GM18511 (cell line): ENCODE measurements around the gene QSOX1.

Experiments
- ATAC-seq: cut with Tn5 transposase; IDR thresholded peaks from one replicate; pipeline ENCODE4 v1.9.1; 2021; ENCODE audit warnings: mild to moderate bottlenecking, moderate library complexity; ENCODE audit not compliant: unreplicated experiment

QSOX1 gene

DNA sequence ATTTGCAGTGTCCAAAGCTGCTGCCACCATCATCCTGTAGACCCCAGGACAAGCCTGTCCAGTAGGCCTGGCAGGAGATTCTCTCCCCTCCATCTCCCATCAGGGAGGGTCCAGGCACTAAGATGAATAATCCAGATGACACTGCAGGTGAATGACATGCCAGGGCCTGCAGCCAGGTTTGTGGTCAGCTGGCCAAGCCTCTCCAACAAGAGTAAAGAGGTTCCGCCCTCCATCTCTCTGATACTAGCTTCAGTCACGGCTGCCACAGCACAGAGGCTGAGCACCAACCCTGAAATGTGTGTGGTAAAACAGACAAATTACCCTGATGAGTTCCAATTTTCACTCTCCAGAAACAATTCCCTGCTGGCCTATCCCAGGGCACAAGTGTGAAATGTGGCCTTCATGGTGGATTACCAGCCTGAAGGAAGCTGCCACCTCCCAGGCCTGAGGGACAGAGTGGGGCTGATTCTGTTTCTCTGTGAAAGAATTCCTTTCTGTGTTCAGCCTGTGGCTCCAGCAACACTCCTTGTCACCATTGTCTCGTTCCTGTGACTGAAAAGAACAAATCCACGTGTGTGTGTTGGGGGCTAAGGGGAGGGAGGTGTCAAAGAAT, 55.4 kb downstream of the QSOX1 start:
- ATAC-seq, result no peak

DNA sequence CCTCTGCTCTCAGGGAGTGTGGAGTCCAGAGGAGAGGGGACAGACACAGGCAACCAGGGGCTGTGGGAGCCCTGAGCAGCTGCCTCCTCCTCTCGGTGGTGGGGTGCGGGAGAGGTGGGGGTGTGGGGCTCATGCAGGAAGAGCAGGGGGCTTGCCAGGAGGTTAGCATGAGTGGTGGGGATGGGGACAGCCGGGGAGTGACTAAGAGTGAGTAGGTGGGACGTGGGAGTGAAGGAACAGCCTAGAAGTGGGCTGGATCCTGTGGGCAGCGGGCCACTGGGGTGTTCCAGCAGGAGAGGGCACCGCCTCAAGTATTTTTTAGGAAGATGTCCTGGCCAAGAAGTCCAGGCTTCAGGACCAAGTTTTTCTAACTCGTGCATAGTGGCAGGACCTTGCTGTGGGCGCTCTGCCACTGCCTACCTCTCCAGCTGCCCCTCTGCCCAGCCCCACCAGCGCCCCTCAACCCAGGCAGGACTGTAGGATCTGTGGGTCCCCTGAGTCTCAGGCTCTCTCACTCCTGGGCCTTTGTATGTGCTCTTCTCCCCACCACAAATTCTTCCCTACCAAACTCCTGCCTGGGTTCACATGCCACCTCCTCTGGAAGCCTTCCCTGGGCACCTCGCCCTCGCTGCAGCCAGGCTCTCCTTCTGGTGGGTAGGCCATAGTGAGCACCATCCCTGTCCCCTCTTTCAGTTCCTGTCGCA, 56.6 kb downstream of the QSOX1 start:
- no peak for ATAC-seq

DNA sequence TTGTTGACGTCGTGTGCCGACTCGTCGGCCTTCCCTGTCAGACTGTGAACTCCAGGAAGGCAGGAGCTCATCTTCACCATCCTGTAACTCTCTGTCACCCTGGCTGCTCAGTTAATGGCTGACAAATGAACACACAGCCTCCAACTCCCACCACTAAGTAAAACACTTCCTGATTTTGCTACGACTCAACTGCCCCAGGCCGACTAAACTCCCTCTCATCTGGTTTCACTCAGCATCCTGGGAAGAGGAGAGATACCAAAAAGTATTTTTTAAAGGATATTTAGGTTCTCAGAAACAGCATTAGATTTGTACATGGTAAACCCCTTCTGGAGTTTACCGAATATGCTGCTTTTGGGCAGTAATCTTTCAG, 57.2 kb downstream of the QSOX1 start:
- no peak for ATAC-seq

GRCh38 chr1:180213401-180214170, 58.9 kb downstream of the QSOX1 start:
- ATAC-seq, result peak; percentile 78

DNA sequence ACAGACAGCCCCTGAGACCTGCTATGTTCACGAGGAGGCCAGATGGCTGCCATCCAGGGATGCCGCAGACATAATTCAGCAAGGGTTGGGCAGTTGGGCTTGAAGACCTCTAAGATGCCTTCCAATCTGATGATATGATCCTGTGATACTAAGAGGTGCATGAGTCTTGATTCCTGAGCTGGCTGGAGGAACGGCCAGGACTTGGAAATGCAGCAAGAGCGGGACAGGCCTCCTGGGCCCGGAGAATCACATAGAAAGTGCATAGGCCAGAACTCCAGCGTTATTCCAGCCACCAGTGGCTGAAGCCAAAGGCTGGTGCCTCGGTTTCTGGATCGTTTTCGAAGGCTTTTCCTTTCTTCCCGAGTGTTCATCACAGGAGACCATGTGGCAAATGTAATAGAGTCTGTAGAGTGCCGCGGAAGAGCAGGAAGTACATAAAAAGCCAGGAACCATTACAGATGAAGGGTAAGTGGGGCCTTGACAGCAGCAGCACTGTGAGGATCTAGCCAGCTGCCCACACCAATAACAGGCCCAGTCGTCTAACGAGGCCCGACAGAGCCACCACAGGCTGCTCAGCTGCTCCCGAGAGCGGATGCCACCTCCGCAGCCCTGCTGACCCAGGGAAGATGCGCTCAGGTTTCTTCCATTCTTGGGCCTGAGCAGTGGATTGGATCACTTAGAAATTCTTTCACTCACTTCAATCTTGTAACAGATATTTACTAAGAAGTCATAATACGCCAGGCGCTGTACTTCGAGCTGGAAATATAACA, 61.4 kb downstream of the QSOX1 start:
- no peak for ATAC-seq

- no peak for ATAC-seq
These were observed 62.3 kb downstream of the QSOX1 start for GRCh38 chr1:180217006-180217405.

- ATAC-seq, result no peak
These were observed 64.4 kb downstream of the QSOX1 start for GRCh38 chr1:180218806-180219765.

GRCh38 chr1:180219776-180220175, 65.1 kb downstream of the QSOX1 start:
- ATAC-seq, result no peak

GRCh38 chr1:180221462-180221861, 66.8 kb downstream of the QSOX1 start:
- ATAC-seq, result no peak

DNA sequence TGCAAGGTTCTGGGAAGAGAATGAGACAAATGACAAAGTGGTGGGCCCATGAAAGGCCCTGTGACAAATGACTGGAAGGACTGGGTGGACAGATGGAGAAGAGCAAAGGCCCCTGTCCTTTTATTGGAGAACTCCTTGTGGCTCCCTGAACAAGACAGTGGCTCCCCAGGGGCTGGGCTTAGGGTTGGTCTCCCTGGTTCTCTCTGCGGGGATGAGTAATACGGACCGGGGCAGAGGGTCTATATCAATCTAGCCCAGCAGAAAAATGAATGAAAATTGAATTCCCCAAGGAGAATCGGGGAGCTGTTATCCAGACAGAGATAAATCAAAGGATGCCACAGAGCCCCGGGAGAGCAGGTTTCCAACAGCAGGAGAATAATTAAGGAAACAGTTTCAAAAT, 70.2 kb downstream of the QSOX1 start:
- no peak for ATAC-seq

- ATAC-seq, result no peak
These were observed 70.7 kb downstream of the QSOX1 start for GRCh38 chr1:180225403-180225802.

GRCh38 chr1:180227861-180228647, 73.4 kb downstream of the QSOX1 start:
- no peak for ATAC-seq

- ATAC-seq, result peak; percentile 15
These were observed 74.2 kb downstream of the QSOX1 start for GRCh38 chr1:180228648-180229482.

GRCh38 chr1:180229483-180230415, 75.1 kb downstream of the QSOX1 start, which contains the start of gene LHX4:
LHX4 (plus strand) TSS chr1:180230264; CDS start chr1:180230530, 266 bp downstream.
- ATAC-seq, result peak; percentile 50

- peak; percentile 13 for ATAC-seq
These were observed 75.7 kb downstream of the QSOX1 start for GRCh38 chr1:180230416-180230790.

- ATAC-seq, result peak; percentile 30
These were observed 76.3 kb downstream of the QSOX1 start for GRCh38 chr1:180230791-180231505.

GRCh38 chr1:180231506-180231921, 76.8 kb downstream of the QSOX1 start:
- no peak for ATAC-seq
